ENCODE results near the gene AUNIP.

Gene AUNIP

DNA sequence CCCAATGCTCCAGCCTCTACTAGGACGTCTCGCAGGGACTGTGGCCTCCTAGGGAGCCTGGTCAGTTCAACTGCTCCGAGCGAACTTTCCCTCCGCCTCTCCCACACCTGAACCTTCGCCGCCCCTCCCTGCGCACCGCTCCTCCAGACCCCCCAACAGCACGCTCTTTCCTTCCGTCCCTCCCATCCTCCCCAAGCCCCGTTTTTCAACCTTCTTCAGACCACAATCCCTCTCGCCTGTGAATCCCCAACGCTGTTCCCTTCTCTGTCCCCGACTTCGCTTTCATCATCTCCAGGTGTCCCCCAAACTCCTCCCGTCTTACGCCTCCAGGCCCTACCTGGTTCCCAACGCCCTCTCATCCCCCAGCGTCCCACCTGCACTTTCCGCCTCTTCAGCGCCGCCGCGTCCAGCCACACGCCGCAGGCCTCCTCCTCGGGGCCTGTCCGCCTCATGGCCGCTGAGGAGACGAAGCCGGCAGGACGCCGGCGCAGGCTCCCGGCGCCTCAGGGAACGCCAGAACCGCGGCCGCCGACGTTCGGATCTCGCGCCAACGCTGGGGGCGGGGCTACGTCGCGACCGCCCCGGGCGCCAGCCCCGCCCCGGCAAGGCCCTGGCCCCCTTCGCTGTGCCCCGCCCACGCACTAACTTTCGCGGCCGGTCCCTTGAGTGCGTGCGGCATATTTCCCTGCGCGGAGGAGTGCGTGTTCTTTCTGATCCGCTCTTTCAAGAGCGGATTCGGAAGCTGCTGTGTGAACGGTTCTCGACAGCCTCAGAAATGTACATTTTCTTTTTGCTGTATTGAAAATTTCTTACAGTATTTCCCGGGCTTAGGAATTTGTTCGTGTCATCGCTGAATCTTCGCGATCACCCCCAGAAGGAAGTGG, at the start of gene AUNIP:
TSS of gene AUNIP (minus strand) at position 552 of the 884 bp plus-strand sequence. CDS start at position 452, 100 bp downstream.
- DNase-seq (ENCODE audit: low read depth) = peak; percentile 83

DNA sequence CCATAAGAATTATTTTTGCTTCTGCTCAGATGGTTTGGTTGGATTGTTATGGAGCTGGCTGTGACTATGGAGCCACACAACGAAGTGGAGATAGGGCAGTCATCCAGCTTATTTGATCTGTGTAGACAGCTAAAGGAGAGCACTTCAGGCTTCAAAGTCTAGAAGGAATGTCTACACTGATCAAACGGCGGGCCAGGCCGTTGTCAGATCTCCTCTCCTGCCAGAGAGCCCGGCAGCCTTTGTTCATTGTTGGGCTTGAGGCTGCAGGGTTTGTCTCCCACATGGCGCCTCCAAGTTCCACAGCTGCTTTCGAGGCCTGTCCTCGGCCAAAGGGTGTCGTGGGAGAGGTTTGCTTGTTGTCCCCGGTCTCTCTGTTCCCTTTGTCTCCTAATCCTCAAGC, 49.8 kb upstream of the AUNIP start:
- no peak for DNase-seq (ENCODE audit: low read depth)

DNA sequence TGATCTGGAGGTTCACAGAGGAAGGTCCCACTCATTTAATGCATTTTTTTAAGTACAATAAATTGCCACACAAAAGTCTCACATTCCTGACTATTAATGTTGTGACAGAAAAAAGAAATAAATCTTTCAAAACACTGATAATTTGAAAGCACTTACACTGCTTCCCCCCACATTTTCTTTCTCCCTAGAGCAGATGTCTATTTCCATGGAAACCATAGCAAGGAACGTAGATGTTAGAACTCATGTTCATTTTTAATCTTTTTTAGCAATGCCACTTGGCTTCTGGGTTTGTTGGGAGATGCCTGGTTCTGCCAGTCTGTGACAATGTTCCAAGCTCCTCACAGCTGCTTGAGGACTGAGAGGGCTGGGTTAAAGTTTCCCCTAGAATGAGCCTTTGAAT, 48.9 kb upstream of the AUNIP start:
- DNase-seq (ENCODE audit: low read depth) = no peak

GRCh38 chr1:25907601-25908000, 48.3 kb upstream of the AUNIP start:
- DNase-seq (ENCODE audit: low read depth) = no peak

- no peak for DNase-seq (ENCODE audit: low read depth)
Measured at GRCh38 chr1:25906644-25907300, 47.5 kb upstream of the AUNIP start.

DNA sequence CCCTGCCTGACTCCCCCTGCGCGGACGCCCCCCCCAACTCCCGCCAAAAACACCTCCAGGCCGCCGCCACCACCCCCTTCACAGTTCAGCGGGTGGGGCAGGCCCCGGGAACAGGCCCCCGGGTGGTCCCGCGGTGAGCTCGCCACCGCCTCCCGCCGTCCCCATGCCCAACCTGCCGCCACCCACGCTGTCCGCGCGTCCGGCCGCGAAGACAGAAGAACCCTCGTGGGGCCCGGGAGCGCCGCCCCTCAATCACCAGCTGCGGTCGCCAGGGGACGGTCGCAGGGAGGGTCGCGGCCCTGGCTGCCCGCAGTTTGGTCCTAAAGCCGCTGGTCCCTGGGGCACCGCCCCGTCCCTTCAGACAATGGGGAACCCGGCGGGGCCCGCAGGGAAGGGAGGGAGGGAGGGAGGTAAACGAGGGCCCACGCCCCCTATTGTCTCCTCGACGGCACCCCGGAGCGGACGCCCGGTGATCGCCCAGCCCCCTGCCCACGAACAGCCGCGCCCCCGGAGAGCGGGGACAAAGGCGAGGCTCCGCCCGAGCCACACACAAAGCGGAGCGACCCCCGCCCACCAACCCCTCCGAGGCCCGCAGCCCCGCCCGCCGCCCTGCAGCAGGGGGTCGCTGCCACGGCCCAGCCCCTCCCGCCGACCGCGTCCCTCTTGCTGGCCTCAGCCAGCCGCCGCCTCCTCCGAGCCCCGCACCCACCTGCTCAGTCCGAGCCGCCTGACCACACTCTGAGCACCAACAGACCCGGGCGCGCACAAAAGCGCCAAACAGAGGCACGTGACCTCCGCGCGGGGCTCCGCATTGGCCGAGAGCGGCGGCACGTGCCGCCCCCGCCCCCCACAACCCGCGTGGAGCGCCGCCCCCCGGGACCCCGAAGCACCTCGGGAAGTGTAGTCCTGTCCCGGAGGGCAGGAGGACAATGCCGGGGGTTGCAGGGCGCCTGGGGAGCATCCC, 46.7 kb upstream of the AUNIP start, which contains the start of gene STMN1:
TSS of gene STMN1 (minus strand) at position 740 of the 964 bp plus-strand sequence. CDS start 1,743 bp downstream, outside the sequence.
- peak; percentile 80 for DNase-seq (ENCODE audit: low read depth)

DNA sequence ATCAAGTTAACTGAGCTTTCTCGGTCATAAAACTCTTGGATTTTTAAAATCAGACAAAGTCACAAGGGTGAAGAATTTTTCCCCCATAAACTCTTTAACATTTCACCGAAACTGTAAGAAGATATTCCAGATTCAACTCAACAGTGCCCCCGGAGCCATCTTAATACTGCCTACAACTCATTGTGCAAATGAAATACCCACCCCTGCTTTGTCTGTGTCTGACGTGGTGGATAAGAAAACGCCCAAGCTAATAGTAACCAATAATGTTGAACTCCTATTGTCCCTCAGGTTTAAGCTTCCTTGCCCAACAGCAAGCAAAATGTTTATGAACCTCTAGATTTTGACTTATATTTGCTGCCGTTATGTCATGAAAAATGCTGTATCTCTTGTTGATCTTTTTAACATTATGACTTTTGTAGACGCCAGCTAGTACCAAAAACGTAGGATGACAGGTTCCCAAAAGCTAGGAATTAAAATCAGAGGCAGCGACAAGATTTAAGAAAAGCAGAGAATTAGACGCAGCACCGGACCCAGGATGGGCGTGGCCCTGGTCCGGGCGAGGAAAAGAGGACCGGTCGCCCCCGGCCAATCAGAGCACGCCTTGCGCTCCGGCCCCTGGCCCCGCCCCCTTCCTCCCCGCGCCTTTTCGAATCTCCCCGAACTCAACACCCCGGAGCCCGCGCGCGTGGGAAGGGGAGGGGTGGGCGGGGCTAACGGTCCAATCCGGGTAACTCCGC, 45.9 kb upstream of the AUNIP start:
- peak; percentile 89 for DNase-seq (ENCODE audit: low read depth)

DNA sequence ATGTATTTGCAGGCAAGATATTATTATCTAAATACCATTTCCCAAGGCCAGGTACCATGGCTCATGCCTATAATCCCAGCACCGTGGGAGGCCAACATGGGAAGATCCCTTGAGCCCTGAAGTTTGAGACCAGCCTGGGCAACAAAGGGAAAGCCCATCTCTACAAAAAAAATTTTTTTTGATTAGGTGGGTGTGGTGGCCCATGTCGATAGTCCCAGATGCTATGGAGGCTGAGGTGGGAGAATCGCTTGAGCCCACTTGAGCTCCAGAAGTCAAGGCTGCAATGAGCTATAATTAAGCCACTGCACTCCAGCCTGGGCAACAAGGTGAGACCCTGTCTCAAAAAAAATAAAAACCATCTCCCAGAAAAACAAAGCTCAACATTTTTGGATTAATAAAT, 44.7 kb upstream of the AUNIP start:
- no peak for DNase-seq (ENCODE audit: low read depth)

DNA sequence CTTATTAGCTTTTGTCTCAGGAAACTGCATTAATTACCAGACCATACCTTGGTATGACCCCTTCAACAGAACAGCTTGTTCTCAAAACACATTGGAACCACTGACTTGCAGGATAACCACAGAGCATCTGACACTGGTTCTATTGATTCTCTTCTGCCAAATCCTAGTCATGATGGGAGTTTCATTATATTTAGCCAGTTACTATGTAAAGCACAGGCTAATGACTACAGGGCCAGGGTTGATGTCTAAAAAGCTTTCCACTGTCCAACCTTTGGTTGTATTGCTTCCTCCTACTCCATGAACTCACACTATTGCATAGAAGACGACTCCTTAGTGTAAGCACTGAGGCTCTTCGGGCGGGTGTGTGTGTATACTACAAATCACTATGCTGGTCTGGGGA, 43.2 kb upstream of the AUNIP start:
- DNase-seq (ENCODE audit: low read depth) = no peak

- no peak for DNase-seq (ENCODE audit: low read depth)
Measured at GRCh38 chr1:25900219-25900618, 41.0 kb upstream of the AUNIP start.

- DNase-seq (ENCODE audit: low read depth) = no peak
Measured at GRCh38 chr1:25899792-25900191, 40.5 kb upstream of the AUNIP start.

- no peak for DNase-seq (ENCODE audit: low read depth)
Measured at GRCh38 chr1:25898223-25899015, 39.2 kb upstream of the AUNIP start.

DNA sequence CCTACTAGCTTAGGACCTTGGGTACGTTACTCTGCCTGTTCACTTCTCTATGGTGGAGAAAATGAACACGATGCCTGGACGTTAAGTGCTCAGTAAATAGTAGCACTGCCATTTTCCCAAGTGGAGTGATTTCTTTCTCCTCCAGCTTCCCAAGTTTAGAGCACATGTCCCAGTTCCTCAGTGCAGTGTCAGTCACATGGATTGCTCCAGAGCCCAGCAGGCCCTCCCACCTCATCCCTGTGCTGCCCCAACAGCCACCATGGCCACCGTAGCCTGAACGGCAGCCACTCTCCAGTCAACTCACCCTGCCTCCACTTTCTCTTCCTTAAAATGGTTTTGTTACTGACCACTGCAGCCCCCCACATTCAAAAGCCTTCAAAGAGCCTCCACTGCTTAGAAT, 38.5 kb upstream of the AUNIP start:
- DNase-seq (ENCODE audit: low read depth) = no peak

DNA sequence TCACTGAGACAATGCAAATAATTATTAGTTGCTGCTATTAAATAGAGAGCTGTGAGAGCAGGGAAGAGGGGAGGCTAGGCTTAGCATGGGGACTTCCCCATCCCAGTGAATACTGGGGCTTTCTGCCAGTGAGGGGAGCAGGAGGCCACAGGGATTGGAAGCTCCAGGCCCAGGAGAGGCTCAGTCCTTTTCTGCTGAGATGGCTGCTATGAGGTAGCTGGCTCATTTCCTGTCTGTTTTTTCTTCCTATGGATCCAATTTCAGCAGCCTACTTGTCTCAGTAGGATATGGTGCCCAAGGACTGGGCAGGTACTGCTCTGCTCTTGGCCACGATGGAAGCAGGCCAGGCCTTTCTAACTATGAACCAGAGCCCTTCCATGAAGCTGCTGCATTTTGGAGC, 37.0 kb upstream of the AUNIP start:
- DNase-seq (ENCODE audit: low read depth) = no peak

DNA sequence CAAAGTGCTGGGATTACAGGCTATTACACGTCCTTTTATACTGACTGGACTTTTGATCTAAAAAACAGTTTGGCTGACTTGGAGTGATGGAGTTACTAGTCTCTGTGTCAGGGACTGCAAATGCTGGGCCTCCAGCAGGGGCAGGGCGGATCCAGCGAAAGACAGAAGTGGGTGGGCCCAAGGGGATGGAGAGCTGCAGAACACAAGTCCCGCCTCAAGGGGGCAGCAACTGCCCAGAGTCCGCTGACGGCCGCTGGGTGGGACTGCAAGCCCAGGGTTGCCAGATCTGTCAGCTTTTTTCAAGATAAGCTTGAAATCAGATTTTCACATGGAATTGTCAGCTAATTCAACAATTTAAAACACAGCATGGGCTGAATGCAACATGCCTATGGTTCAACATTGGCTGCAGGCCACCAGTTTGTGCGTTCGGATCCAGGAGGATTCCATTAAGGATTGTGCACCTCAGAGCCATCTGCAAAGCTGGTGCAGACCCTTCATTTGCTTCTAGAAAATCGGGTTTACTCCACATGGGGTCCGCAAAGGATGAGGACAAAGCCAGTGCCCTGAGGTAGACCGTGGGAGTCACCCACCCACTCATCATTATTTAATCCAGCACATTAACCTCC, 36.2 kb upstream of the AUNIP start:
- DNase-seq (ENCODE audit: low read depth) = peak; percentile 85

- DNase-seq (ENCODE audit: low read depth) = no peak
Measured at GRCh38 chr1:25893116-25893515, 33.9 kb upstream of the AUNIP start.

DNA sequence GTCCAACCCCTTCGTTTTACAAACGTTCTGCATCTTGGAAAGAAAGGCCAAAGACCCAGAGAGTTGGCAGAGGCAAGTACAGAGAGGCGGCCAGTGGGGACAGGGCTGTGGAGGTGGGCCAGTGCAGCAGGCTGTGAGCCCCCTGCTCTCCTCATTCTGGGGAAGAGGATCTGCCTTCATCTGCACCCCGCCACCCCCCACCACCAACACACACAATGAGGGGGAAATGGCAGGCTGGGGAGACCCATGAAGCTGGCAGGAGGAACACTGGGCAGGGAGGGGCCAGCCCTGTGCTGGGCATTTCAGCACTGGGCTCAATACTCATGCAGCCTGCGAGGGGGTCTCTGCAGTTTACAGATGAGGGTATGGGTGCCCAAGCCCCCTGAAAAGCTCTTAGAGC, 32.3 kb upstream of the AUNIP start:
- no peak for DNase-seq (ENCODE audit: low read depth)

DNA sequence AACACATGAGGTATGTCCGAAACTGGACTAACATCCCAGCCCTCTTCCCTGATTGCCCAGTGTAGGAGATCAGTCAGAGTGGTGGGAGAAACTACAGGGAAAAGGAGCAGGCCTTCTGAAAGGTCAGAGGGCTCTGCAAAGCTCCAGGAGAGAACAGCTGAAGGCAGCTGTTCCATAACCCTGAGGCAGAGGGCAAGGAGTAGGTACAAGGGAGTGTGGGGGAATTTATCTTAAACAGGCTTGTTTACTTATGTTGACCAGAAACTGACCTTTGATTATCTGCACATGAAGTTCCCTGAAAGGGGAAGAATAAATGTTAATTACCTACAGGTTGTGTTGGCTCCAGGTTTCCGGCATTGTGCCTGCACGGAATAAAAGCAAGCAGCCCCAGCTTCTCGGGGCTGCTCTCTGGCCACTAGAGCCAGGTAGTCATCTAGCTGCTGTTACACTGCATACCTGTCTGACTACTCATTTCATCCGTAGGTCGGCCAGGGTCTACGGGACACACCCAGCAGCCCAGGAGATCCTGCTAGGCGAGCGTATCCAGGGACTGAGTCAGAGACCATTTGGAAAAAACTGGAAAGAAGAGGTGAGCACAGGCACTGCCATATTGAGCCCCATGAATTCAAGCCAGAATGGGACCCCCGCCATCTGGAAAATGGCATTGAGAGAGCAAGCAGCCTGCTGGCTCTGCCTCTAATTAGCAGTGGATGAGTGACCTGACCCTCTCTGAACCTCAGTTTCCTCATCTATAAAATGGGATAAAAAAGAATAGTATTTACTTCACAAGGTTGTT, 31.2 kb upstream of the AUNIP start:
- no peak for DNase-seq (ENCODE audit: low read depth)

GRCh38 chr1:25889470-25889869, 30.2 kb upstream of the AUNIP start:
- no peak for DNase-seq (ENCODE audit: low read depth)
